ENCODE results near the gene IPO4. TPM values are rescaled to one million over a fixed set of nuclear protein-coding genes. Genes with fewer than 3 reads are reported as not detected.

IPO4 gene, protein sequence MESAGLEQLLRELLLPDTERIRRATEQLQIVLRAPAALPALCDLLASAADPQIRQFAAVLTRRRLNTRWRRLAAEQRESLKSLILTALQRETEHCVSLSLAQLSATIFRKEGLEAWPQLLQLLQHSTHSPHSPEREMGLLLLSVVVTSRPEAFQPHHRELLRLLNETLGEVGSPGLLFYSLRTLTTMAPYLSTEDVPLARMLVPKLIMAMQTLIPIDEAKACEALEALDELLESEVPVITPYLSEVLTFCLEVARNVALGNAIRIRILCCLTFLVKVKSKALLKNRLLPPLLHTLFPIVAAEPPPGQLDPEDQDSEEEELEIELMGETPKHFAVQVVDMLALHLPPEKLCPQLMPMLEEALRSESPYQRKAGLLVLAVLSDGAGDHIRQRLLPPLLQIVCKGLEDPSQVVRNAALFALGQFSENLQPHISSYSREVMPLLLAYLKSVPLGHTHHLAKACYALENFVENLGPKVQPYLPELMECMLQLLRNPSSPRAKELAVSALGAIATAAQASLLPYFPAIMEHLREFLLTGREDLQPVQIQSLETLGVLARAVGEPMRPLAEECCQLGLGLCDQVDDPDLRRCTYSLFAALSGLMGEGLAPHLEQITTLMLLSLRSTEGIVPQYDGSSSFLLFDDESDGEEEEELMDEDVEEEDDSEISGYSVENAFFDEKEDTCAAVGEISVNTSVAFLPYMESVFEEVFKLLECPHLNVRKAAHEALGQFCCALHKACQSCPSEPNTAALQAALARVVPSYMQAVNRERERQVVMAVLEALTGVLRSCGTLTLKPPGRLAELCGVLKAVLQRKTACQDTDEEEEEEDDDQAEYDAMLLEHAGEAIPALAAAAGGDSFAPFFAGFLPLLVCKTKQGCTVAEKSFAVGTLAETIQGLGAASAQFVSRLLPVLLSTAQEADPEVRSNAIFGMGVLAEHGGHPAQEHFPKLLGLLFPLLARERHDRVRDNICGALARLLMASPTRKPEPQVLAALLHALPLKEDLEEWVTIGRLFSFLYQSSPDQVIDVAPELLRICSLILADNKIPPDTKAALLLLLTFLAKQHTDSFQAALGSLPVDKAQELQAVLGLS
- total RNA-seq, result 47.9 and 71.6 TPM in 2 replicates

DNA sequence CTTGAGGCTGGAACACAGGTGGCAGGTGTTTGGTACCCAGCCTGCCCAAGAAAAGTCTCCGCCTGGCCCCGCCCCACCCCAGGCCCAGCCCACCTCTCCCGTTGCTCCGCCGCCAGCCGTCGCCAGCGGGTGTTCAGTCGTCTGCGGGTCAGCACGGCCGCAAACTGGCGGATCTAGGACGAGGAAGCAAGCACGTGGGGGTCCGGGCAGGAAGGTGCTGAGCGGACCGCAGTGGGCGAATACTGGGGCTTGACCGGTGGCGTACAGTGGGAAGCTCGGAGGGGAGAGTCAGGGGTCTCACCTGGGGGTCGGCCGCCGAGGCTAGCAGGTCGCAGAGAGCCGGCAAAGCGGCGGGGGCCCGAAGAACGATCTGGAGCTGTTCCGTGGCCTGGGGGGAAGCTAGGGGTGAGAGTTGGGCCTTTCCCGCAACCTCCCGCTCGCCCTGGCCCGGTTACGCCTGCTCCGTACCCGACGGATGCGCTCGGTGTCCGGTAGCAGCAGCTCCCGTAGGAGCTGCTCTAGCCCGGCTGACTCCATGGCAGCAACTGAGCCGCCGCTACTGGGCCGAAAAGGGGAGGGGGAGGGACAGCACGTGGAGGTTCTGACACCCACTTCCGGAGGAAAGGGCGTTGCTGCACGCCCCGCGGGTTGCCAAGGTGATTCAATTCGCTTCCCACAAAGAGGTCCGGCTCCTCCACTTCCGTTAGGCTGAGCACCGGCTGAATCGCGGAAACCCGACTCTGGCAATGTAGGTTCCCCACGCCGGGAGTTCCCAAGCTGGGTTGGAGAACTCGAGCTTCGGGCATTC is at the start of gene IPO4:
Gene IPO4, minus strand, starts transcription at position 566 of the 808 bp plus-strand sequence. Its CDS starts 29 bp downstream, at position 537.

DNA sequence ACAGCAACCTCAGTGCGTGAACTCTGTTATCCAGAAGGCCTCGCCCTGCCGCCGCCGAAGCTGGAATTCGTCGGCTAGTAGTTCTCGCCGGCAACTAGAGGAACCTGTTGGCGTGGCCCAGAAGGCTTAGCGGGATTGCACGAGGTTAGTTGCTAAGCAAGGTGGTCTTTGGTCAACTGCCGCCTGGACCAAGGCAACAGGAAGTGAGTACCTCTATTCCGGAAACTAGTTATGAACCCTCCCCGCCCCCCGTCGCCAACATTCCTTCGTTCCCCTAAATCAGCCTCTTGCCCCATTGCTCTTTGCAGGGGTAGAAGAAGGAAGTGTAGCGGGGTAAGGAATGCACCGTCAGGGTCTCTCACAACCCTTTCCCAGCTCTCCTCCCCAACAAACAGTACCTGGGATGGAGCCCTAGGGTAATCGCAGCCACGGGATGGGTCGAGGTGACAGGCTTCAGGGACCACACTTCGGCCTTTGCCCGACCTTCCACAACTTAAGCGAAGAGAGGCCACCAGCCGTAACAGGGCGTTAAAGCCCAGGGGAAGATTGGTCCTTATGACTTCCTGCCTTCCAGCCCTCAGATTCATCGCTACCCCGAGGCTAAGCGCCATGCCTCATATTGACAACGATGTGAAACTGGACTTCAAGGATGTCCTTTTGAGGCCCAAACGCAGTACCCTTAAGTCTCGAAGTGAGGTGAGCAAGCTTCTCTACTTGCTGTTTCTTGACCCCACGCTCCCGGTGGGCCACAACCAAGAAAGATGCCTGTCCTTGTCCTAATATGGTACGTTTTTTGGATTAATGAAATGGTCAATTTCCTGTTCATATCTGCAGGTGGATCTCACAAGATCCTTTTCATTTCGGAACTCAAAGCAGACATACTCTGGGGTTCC is 44.3 kb upstream of the IPO4 start, which contains the start of gene GMPR2:
Gene GMPR2, plus strand, starts transcription at position 285 of the 893 bp plus-strand sequence. Its CDS starts 325 bp downstream, at position 610.

DNA sequence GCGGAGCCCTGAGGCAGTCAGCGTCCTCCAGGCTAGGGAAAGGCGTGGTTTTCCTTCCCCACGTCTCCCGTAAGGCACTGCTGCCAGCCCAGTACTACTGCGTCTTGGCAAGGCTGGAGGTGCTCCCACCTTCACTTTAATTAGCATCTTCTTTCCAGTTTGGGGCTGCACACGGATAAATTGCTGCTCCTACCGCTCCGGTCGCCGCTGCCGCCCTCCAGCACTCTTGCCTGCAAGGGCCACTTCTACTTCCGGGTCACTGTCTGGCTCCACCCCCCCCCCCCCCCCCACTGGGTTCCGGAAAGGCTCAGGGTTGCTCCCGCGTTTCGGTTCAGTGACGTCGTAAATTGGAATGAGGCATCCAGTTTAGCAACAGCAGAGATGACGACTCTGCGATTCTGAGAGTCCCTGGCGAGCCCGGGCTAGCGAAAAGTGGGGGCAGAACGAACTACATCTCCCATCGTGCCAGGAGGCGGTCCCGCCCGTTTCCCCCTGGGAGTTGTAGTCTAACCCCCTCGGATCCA is 43.6 kb upstream of the IPO4 start, which contains the start of gene NEDD8:
Gene NEDD8, minus strand, starts transcription at position 247 of the 524 bp plus-strand sequence. Its CDS starts 100 bp downstream, at position 147.

DNA sequence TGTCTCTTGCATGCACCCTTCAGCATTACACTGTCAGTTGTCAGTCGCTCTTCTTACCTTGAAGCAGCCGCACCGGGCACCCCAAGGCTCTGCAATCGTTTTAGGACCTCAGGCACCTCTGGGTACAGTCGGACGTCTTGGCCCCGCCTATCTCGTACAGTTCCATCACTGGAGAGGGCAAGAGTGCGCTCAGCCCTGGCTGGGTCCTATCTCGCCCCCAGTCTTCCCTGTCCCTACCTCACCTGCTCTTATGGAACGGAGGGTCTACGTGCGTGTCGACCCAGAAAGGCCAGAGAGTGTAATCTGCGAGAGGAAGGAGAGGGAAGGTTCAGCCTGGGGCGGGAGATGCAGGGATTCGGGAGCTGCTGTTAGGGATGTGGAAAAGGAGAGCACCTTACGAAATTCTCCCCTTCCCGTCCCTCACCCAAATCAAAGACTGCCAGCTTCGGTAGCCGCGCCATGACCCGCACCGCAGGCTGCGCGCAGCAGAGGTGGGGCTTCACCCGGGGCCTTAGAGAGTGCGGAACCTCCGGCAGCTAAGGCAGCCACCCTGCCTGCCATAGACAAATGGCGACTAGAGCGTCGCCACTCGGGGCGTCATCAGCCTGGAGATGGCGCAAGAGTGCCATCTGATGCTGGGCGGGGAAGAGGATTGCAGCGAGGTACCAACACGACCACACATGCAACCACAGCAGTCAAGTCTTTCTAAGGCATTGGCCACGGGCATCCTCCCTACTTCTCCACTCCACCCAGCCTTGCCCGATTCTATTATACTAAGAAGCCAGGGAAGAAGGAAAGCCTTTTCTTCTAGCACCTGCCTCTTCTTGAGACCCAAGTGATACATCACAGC is 27.1 kb upstream of the IPO4 start, which contains the start of gene MDP1:
Gene MDP1, minus strand, starts transcription at position 572 of the 850 bp plus-strand sequence. Its CDS starts 111 bp downstream, at position 461.

DNA sequence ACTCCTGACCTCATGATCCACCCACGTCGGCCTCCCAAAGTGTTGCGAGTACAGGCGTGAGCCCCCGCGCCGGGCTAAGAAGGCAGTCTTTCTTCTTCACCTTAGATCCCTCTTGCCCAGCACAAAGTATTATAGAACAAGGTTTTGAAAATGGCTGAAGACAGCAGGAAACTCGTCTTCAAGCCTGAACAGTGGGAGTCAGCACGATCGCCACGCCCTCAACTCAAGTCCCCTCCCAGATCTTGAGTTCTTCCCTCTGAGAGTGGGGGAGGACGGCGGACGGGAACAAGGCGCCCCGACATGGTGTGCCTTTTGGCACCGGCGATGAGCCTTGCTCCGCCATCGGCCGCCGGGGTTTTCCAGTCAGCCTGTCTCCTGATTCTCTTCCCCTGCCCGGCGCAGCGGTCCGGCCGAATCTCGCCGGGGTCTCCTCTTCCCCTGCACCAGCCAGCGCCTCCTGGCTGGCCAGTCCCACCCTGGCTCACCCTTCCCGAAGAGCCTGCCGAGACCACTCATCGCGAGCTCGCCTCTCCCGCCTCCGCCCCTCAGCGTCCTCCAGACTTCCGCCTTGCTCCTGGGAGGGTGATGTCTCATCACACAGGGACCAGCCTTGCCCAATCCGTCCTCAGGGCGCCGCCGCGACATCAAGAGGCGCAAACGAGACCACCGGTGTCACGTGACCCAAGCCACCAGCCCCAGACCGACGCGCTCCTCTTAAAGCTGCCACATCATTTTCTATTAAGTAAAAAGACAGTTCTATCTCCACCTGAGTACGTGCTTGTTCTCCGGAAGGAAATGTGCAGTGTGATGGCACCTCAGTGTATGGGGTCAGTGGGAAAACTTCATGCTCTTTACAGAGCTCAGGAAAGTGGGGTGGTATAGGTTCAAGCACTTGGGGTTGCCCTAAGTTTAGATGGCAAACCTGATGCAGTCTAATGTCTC is 24.6 kb upstream of the IPO4 start, which contains the start of gene CHMP4A:
Gene CHMP4A, minus strand, starts transcription at position 565 of the 942 bp plus-strand sequence. Its CDS starts 49 bp downstream, at position 516.

DNA sequence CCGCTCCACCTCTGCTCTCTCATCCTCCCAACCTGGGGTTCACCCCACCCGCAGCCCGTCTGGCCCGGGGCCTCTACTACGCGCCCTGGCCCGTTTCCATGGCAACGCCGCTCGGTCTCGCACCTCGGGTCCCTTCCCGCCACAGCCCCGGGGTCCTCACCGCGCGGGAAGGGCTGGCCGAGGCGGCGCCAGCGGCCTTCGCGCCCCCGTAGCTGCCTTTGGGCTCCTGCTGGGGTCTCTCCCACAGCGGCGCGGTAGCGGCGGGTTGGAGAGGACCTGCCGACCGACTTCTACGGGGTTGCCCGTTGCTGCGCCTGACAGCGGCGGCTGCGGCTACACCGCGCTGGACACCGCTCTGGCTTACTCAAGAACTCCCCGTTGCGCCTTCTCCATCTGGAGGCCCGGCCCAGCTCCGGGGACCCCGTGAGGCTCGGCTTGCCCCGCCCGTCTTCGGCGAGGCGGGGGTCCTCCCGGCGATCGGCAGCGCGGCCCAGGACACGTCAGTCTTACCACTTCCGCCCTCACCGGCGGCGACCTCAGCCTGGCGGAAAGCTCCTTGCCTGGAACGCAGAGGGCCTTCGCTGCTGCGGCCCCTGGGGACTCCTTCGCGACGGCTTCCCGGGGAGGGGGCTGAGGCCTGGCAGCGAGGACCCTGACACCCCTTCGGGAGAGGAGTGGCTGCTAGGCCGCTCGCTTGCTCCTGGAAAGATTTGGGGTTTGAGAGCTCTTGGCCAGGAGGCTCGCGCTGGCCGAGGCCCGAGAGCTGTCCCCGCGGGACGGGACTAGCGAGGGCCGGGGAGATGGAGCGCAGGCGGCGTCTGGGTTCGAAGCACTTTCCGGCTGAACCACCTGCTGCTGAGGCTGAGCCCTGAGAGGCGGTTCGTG is 6.8 kb upstream of the IPO4 start, which contains the start of gene TM9SF1:
Gene TM9SF1, minus strand, starts transcription at position 256 of the 885 bp plus-strand sequence. CDS start 422 bp downstream, outside the sequence.

DNA sequence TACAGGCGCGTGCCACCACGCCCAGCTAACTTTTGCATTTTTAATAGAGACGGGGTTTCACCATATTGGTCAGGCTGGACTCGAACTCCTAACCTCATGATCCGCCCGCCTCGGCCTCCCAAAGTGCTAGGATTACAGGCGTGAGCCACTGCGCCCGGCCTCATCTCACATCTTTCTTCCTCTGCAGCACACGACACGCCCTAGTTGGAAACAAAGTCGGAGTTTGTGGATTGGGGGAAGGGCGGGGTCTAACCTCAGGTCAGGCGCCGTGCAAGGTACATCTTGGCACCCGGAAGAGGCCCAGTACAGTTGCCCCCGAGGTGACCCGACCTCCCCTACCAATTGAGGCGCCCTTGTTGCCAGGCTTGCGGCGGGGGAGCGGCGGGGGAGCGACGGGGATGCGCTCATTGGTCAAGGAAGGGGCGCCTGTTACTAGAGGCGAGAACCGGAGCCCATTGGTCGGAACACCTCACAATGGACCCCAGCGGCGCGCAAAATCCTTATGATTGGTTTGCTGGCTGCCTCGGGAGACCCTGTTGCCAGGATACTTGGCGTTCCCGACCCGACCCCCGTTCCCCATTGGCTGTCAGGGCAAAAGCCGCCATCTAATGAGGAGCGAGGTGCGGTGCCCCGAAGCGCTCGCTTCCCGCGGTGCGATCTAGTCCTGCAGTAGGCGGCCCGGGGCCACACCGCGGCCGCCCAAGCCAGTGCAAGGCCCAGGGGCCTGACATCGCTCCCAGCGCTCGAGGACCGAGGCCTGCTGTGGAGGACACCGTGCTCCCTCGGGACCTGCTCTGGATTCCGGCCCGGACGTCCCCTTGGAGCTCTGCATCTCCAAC is 17.0 kb downstream of the IPO4 start, which contains the start of gene REC8:
Gene REC8, plus strand, starts transcription at position 659 of the 839 bp plus-strand sequence. CDS start 473 bp downstream, outside the sequence.

DNA sequence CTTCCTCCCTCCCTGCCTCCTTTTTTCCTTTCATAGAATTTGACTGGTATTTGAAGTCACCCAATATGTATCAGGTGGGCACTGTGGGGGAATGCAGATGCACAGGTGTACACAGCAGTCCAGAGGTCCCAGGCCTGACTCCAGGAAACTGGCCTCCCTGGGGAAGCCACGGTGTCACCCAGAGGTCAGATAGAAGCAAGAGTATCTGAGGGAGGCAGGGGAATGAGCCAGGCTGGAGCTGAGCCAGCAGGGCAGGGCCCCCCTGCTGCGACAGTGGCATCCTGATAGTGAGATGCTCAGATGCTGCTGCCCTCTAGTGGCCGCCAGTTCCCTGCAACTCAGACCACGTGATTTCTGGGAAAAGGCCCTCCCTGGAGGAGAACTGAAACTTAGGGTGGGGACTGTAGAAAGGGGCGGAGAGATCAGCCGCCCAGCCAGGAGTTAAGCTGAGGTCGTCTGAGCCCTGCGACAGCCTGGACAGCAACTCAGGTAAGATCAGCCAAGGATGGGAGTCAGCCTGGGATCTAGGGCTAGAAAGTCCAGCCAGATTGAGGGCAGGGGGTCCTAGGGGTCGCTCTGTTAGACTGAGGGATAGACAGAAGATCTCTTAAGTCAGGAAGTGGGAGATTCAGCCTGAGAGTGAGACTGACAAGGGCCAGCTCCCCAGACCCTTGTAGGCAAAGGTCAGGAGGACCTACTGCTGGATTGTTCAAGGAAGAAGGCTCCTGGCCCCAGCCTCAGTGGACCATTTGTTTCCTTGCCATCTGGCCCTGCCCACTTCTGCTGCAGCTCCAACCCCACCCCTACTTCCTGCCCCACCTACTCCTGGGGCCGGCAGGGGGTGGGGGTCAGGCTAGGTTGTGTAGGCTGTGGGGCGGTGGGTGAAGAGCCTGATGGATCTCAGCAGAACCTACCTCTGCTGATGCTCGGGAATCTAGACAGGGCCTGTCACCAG is 27.5 kb downstream of the IPO4 start, which contains the start of gene IRF9:
Gene IRF9, plus strand, starts transcription at position 416 of the 955 bp plus-strand sequence. CDS start 880 bp downstream, outside the sequence.

DNA sequence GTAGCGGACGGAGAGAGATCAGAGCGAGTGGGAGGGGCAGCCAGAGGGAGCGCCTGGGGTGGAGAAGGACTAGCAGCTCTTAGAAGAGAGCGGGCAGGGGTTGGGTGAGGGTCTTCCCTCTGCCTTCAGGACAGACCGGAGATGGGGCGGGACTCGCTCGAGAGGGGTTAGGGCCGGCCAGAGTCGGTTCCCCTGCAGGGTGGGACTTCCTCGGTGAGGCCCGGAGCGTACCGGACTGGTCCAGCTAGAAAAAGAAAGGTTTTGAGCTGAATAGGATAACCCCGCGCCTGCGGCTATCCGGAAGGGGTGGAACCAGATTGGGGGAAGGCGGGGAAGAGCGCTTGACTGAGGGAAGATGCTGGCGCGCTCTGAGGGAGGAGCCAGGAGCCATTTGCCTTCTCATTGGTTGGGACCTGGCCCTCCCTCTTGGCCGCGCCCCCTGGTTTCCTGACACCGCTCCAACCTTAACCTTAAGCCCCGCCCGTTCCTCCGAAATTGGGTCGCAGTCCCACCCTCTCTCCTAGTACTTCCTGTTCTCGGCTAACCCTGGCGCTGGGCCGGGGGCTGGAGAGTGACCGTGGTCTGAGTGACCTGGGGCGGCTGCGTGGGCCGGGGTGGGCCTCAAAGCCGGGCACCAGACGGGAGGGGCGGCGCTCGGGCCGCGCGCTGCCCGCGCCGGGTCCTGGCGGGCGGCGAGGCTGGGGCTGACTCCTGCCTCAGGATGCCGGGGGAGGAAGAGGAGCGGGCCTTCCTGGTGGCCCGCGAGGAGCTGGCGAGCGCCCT is 41.4 kb downstream of the IPO4 start, which contains the start of gene RNF31:
Gene RNF31, plus strand, starts transcription at position 521 of the 783 bp plus-strand sequence. Its CDS starts 201 bp downstream, at position 722.

DNA sequence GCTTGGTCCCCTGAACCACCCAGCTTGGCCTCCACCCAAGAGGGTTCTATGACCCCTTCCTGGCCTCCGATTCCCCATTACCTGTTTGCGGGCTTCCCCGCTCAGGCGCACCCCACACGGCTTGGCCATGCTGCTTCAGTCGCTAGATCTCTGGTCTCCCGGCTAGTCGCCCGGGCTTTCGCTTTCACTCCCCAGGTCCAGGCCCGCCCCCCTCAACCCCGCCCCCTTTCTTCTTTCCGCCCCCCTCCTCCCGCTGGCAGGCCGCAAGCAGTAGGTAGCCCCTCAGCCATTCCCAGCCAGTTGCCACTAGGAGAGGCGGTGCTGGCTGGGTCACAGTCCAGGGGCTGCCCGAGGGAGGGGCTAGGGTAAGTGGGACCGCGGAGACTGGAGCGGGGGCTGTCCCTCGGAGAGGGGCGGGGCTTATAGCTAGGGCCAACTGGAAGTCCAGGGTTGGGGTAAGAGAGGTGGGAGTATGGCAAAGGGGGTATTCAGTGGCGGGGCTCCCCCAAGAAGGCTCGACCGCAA is 42.1 kb downstream of the IPO4 start, which contains the start of gene PSME2:
Gene PSME2, minus strand, starts transcription at position 158 of the 525 bp plus-strand sequence. Its CDS starts 29 bp downstream, at position 129.

DNA sequence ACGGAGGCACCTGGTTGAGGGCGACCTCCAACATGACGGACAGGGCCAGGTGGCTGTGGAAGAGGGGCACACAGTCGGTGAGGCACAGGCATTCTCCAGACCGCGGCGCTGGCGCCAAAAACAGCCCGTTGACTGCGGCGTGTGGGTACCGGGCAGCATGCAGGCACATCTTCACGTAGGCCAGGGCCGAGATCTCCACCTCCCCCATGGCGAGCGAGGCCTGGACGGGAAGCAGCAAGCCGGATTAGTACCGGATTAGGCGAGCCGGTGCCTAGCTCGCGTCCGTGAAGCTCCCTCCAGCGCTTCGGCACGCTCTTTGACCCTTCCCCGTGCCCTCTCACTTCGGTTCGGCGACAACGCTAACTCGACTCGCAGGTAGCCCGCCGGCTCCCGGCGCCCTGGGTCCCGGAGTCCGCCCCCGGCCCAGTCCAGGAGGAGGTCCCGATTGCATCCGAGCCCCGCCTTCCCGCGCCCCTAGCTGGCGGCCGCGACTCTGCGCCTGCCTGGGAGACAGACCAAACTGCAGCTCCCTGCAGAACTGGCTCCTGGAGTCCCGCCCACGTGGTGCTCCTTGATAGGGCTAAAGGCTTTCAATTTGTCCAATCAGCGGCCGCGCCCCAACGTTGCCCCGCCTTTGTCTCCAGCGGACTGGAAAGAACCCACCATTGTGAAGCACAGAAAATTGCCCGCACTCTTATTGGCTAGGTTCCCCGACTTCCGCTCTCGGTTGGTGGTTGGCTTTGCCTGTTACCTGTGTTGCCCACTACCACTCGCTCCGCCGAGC is 47.3 kb downstream of the IPO4 start, which contains the start of gene EMC9:
Gene EMC9, minus strand, starts transcription at position 495 of the 784 bp plus-strand sequence. Its CDS starts 287 bp downstream, at position 208.

Data from uterine smooth muscle cell (primary cell).